PFSK-1 (cell line): ENCODE data around the gene AIG1.

Source experiments
- FOXP2 ChIP-seq: optimal IDR thresholded peaks from 2 replicates; pipeline ENCODE3; 2011; ENCODE audit warnings: borderline replicate concordance, control low read depth, inconsistent platforms; ENCODE audit not compliant: insufficient read depth; ENCODE audit errors: extremely low read length, extremely low read depth
- POLR2AphosphoS5 ChIP-seq: IDR thresholded peaks from 2 replicates; pipeline ENCODE4 v1.6.1; 2012; ENCODE audit warnings: low read depth, mild to moderate bottlenecking, control low read depth, low read length, moderate library complexity
- SIN3A ChIP-seq: IDR thresholded peaks from 2 replicates; pipeline ENCODE4 v1.6.1; 2012; ENCODE audit warnings: mild to moderate bottlenecking, low read length, moderate library complexity, borderline replicate concordance; ENCODE audit not compliant: insufficient read depth
- TAF1 ChIP-seq: IDR thresholded peaks from 2 replicates; pipeline ENCODE4 v1.6.1; 2012; ENCODE audit warnings: low read length, control low read depth, borderline replicate concordance; ENCODE audit not compliant: insufficient read depth
- TF ChIP-seq, protein P1 (sequence below), 2 experiments: IDR thresholded peaks; 2 replicates each; pipeline versions ENCODE4 v1.6.1 to v1.8.0; 2011 to 2012; ENCODE audit warnings: low read depth in 2 of 2, low read length in 2 of 2, control low read depth in 1 of 2, inconsistent platforms in 1 of 2, mild to moderate bottlenecking in 1 of 2, moderate library complexity in 1 of 2; ENCODE audit not compliant: insufficient read depth in 1 of 2

DNA sequence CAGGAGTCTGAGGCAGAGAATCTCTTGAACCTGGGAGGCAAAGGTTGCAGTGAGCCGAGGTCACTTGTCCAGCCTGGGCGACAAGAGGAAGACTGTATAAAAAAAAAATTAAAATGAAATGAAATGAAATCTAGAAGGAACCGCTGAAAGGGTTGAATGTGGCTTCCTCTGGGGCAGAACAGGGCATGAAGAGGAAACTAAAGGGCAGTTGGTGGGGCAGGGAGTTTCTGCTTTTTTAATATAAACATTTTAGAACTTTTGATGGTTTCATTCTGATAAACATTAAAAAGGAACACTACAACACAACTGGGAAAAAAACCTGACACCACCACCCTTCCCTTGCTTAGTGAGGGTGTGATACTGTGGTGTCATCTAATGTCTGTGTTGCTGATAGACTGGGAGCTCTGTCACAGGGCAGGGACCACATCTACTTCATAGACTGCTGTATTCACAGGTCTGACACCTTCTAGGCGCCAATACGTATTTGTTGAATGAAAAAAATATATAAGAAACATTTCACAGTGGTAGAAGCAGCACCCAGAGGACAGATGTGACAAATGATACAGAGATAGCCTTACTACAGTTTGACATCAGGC, 260.9 kb downstream of the AIG1 start:
- TF ChIP-seq, protein P1, sequence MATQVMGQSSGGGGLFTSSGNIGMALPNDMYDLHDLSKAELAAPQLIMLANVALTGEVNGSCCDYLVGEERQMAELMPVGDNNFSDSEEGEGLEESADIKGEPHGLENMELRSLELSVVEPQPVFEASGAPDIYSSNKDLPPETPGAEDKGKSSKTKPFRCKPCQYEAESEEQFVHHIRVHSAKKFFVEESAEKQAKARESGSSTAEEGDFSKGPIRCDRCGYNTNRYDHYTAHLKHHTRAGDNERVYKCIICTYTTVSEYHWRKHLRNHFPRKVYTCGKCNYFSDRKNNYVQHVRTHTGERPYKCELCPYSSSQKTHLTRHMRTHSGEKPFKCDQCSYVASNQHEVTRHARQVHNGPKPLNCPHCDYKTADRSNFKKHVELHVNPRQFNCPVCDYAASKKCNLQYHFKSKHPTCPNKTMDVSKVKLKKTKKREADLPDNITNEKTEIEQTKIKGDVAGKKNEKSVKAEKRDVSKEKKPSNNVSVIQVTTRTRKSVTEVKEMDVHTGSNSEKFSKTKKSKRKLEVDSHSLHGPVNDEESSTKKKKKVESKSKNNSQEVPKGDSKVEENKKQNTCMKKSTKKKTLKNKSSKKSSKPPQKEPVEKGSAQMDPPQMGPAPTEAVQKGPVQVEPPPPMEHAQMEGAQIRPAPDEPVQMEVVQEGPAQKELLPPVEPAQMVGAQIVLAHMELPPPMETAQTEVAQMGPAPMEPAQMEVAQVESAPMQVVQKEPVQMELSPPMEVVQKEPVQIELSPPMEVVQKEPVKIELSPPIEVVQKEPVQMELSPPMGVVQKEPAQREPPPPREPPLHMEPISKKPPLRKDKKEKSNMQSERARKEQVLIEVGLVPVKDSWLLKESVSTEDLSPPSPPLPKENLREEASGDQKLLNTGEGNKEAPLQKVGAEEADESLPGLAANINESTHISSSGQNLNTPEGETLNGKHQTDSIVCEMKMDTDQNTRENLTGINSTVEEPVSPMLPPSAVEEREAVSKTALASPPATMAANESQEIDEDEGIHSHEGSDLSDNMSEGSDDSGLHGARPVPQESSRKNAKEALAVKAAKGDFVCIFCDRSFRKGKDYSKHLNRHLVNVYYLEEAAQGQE (IDR thresholded peaks at IDR 0.05; ENCODE audit: insufficient read depth in 1 of 2, low read depth in 2 of 2, low read length in 2 of 2): no peak
- TF ChIP-seq POLR2AphosphoS5 (no peak), TAF1 (no peak), SIN3A (no peak), FOXP2 (no peak)
